Heart right ventricle (tissue), 16 donors: ENCODE data around the gene AZU1. TPM values are rescaled to one million over a fixed set of nuclear protein-coding genes. Genes with fewer than 3 reads are reported as not detected.

Experiments used
- ATAC-seq, 8 donors: fragments of 200-7000 bp; cut with Tn5 transposase; one replicate each; pipeline ENCODE4 v1.9.1; 2020; ENCODE audit warnings: mild to moderate bottlenecking in 8 of 8, moderate library complexity in 8 of 8, moderate number of reproducible peaks in 1 of 8
- DNase-seq, 2 donors: peaks; one replicate each; pipeline ENCODE4 v3.0.0-alpha.2; 2020
- H3K27ac ChIP-seq, 10 donors: fragments of 200-600 bp; sonication (generic) in 2 of 10; one replicate each; pipeline versions ENCODE4 v1.5.0 to v1.8.0; 2020 to 2022; ENCODE audit warnings: mild to moderate bottlenecking in 3 of 10
- H3K27me3 ChIP-seq, 7 donors: fragments of 200-600 bp; one replicate each; pipeline ENCODE4 v1.8.0; 2021 to 2022; ENCODE audit warnings: mild to moderate bottlenecking in 2 of 7
- H3K36me3 ChIP-seq, 9 donors: fragments of 200-600 bp; sonication (generic) in 1 of 9; one replicate each; pipeline versions ENCODE4 v1.5.0 to v1.8.0; 2020 to 2022; ENCODE audit warnings: mild to moderate bottlenecking in 2 of 9
- H3K4me1 ChIP-seq, 9 donors: fragments of 200-600 bp; sonication (generic) in 1 of 9; one replicate each; pipeline versions ENCODE4 v1.5.0 to v1.8.0; 2020 to 2022; ENCODE audit warnings: mild to moderate bottlenecking in 4 of 9
- H3K4me3 ChIP-seq, 10 donors: fragments of 200-600 bp; sonication (generic) in 2 of 10; one replicate each; pipeline versions ENCODE4 v1.5.0 to v1.8.0; 2020 to 2022; ENCODE audit warnings: mild to moderate bottlenecking in 7 of 10, moderate library complexity in 2 of 10
- H3K9me3 ChIP-seq, 11 donors: fragments of 200-600 bp in 10 of 11; sonication (generic) in 2 of 11; one replicate each; pipeline versions ENCODE4 v1.5.0 to v1.8.0; 2013 to 2022; ENCODE audit warnings: mild to moderate bottlenecking in 2 of 11, control low read depth in 1 of 11, moderate library complexity in 1 of 11
- WGBS, 2 donors: extraction: QIAGEN DNeasy Blood & Tissue Kit; methylation state at CpG; one replicate each; pipeline ENCODE4 v1.1.7; 2013; ENCODE audit warnings: inconsistent platforms in 1 of 2; 5-methylcytosine and 5-hydroxymethylcytosine counted together
- intact Hi-C, 10 donors: fragments of 100-400 bp; cut with DNase I; formaldehyde crosslinking; loops; one replicate each; pipeline versions ENCODE4 v1.11.1 to v1.14.2; 2022
- polyA plus RNA-seq, 2 donors: library from polyadenylated mRNA; stranded (reverse); fragments of 200-250 nt; gene quantifications; one replicate each; pipeline ENCODE4 v1.2.3, GENCODE V29; 2013
- total RNA-seq, 10 donors: library from RNA; stranded (reverse); fragmentation: NEBNext Ultra II Directional in 3 of 10; extraction: Animal tissue kit (Norgen Biotek cat#: 25700) in 3 of 10; gene quantifications; one replicate each; pipeline versions ENCODE4 v1.2.1 to v1.2.4, GENCODE V29; 2021 to 2023
- TF ChIP-seq, protein P1 (sequence below), 9 donors: fragments of 200-600 bp; sonication (generic) in 2 of 9; IDR thresholded peaks; one replicate each; pipeline versions ENCODE4 v1.5.0 to v1.8.0; 2021 to 2022; ENCODE audit warnings: antibody characterized with exemption in 9 of 9, mild to moderate bottlenecking in 5 of 9, moderate library complexity in 1 of 9
- donor health status: Arrhythmogenic right ventricular cardiomyopathy.
- donor health status: ischemic (EF 13 %, LVEDD 7.1; RV severe dilation, severe dysfunction).
- donor health status: healthy with polysubstance abuse.
- donor health status: DM: no; HTN: yes; CAD: no.
- donor health status: DM: no; HTN: no; CAD: no.
- donor health status: ischemic (EF 25% LVEDD 6.9; RV normal size, moderate dysfunction).
- donor health status: ischemic (EF 25% LVEDD 5.7; RV mildly dilated, moderate dysfunction).
- donor health status: healthy.
- donor health status: DM: yes; HTN: yes; CAD: no.
- donor health status: Ischemic cardiomyopathy.
- donor health status: ischemic (EF 35%, LVEDD 5.7; RV mildly dilated, moderate dysfunction).
- donor health status: nonischemic (EF 11% LVEDD 7.7; RV severe dilation, severe dysfunction).
- donor health status: DM: yes; HTN: yes; CAD: no.
- donor health status: PGD.
- donor health status: ischemic (EF 29% LVEDD 5.4; RV normal size, mild dysfunction).
- donor health status: nonischemic (EF 23%, LVEDD 6.1; RV moderate dilation, normal function).

The AZU1 gene
- total and polyA plus RNA-seq, 12 donors, result 0.06 to 1.7 TPM; not detected in 10

- Histone ChIP-seq H3K27me3 (peaks cover 0 to 67% (median 46%) of the 10 kb centered on the region in 7 donors), H3K9me3 (no peaks in the 10 kb centered on the region), H3K4me3 (no peak overlapping the region), H3K36me3 (no peaks in the 10 kb centered on the region), H3K4me1 (peaks cover 7 to 42% (median 10%) of the 10 kb centered on the region in 9 donors), H3K27ac (no peak overlapping the region)
- ATAC-seq, result no peak
- intact Hi-C loops, result loop anchor here in 5 of 10 donors (5.0 to 10.0 kb wide), 7 partner anchors 60 to 130 kb away; partner anchors contain the start of genes WDR18 (in 2 of the 5), KISS1R (in 1 of the 5) and PTBP1 (in 1 of the 5)
- TF ChIP-seq, protein P1, sequence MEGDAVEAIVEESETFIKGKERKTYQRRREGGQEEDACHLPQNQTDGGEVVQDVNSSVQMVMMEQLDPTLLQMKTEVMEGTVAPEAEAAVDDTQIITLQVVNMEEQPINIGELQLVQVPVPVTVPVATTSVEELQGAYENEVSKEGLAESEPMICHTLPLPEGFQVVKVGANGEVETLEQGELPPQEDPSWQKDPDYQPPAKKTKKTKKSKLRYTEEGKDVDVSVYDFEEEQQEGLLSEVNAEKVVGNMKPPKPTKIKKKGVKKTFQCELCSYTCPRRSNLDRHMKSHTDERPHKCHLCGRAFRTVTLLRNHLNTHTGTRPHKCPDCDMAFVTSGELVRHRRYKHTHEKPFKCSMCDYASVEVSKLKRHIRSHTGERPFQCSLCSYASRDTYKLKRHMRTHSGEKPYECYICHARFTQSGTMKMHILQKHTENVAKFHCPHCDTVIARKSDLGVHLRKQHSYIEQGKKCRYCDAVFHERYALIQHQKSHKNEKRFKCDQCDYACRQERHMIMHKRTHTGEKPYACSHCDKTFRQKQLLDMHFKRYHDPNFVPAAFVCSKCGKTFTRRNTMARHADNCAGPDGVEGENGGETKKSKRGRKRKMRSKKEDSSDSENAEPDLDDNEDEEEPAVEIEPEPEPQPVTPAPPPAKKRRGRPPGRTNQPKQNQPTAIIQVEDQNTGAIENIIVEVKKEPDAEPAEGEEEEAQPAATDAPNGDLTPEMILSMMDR (IDR thresholded peaks at IDR 0.05), result no peak
- WGBS, 2 donors, result 86 to 91% methylated on average over 12 of the region's 12 CpGs
- no peak for DNase-seq
Measured at GRCh38 chr19:855142-855541, 27.5 kb downstream of the AZU1 start.

DNA sequence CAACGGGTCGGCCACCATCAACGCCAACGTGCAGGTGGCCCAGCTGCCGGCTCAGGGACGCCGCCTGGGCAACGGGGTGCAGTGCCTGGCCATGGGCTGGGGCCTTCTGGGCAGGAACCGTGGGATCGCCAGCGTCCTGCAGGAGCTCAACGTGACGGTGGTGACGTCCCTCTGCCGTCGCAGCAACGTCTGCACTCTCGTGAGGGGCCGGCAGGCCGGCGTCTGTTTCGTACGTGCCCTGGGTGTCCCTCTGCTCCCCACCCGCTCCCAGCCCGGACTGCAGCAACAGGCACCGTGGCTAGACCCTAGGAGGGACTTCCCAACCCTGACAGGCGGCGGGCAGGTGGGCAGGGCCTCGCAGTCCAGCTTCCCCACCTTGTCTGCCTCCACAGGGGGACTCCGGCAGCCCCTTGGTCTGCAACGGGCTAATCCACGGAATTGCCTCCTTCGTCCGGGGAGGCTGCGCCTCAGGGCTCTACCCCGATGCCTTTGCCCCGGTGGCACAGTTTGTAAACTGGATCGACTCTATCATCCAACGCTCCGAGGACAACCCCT is 28.0 kb downstream of the AZU1 start:
- Histone ChIP-seq H3K9me3 (no peaks in the 10 kb centered on the region), H3K4me3 (no peak overlapping the region), H3K36me3 (no peaks in the 10 kb centered on the region), H3K4me1 (peaks cover 2 to 42% (median 9%) of the 10 kb centered on the region in 9 donors), H3K27me3 (peaks cover 0 to 72% (median 51%) of the 10 kb centered on the region in 7 donors), H3K27ac (no peak overlapping the region)
- TF ChIP-seq, protein P1 (IDR thresholded peaks at IDR 0.05), result no peak
- intact Hi-C loops, result loop anchor here in 5 of 10 donors (2.0 to 10.0 kb wide), 8 partner anchors 61 to 129 kb away; partner anchors contain the start of genes WDR18 (in 2 of the 5), KISS1R (in 1 of the 5) and PTBP1 (in 1 of the 5)
- DNase-seq, result no peak
- ATAC-seq, result no peak
- 74 to 75% methylated on average over 40 of the region's 40 CpGs for WGBS, 2 donors

GRCh38 chr19:858284-858683 is 30.6 kb downstream of the AZU1 start:
- H3K9me3 ChIP-seq, result no peaks in the 10 kb centered on the region
- H3K27ac ChIP-seq, result peak overlapping the region in 2 of 10 donors; percentile 74 to 79
- no peak for DNase-seq
- peaks cover 0 to 35% (median 7%) of the 10 kb centered on the region in 9 donors for H3K4me1 ChIP-seq
- TF ChIP-seq, protein P1 (IDR thresholded peaks at IDR 0.05), result no peak
- ATAC-seq, result no peak
- intact Hi-C loops, result loop anchor here in 5 of 10 donors (5.0 to 10.0 kb wide), 7 partner anchors 59 to 127 kb away; partner anchors contain the start of genes WDR18 (in 2 of the 5), KISS1R (in 1 of the 5) and PTBP1 (in 1 of the 5)
- H3K36me3 ChIP-seq, result no peaks in the 10 kb centered on the region
- WGBS, 2 donors, result 77 to 81% methylated on average over 9 of the region's 9 CpGs
- no peak overlapping the region for H3K4me3 ChIP-seq
- peaks cover 0 to 62% (median 44%) of the 10 kb centered on the region in 7 donors for H3K27me3 ChIP-seq

- peak within 1 kb of the TSS; percentile 8 to 86 (median 78) for H3K27ac ChIP-seq
- no peaks in the 10 kb centered on the region for H3K9me3 ChIP-seq
- intact Hi-C loops, result loop anchor here in 5 of 10 donors (5.0 to 10.0 kb wide), 7 partner anchors 58 to 126 kb away; partner anchors contain the start of genes WDR18 (in 2 of the 5), KISS1R (in 1 of the 5) and PTBP1 (in 1 of the 5)
- no peaks in the 10 kb centered on the region for H3K36me3 ChIP-seq
- 41 to 48% methylated on average over 24 of the region's 24 CpGs for WGBS, 2 donors
- TF ChIP-seq, protein P1 (IDR thresholded peaks at IDR 0.05), result no peak
- H3K4me3 ChIP-seq, result peak within 1 kb of the TSS; percentile 16 to 57 (median 46)
- peaks cover 0 to 58% (median 39%) of the 10 kb centered on the region in 7 donors for H3K27me3 ChIP-seq
- peak; percentile 56 to 72 (median 64) for ATAC-seq
- H3K4me1 ChIP-seq, result peaks cover 0 to 44% (median 10%) of the 10 kb centered on the region in 9 donors
- DNase-seq, result peak in 1 of 2 donors; percentile 81
Measured at GRCh38 chr19:858868-859843, 31.5 kb downstream of the AZU1 start, which contains the start of gene CFD. CFD (plus strand) TSS chr19:859664; CDS start chr19:859690, 26 bp downstream.
